Smooth muscle cell (in vitro differentiated cells): ENCODE data around the gene CDX2. TPM values are rescaled to one million over a fixed set of nuclear protein-coding genes. Genes with fewer than 3 reads are reported as not detected.
"Not testable (repeated sequence)": the region's sequence is repeated elsewhere in the genome, so short reads cannot be mapped to it uniquely, and the experiment has no call there.

Experiments used
- DNase-seq: peaks from one replicate; lab custom pipeline; 2025; ENCODE audit not compliant: unreplicated experiment; lab: John Stamatoyannopoulos, UW
- H2AFZ ChIP-seq: fragments of 200-600 bp; sonication (generic); 2 replicates; pipeline ENCODE4 v1.6.0; 2016; ENCODE audit warnings: antibody characterized with exemption, low read depth, mild to moderate bottlenecking
- H3F3A ChIP-seq: fragments of 200-600 bp; sonication (generic); 2 replicates; pipeline ENCODE4 v1.6.0; 2017; ENCODE audit warnings: antibody characterized with exemption, low read depth
- H3K27ac ChIP-seq: fragments of 200-600 bp; sonication (generic); 2 replicates; pipeline ENCODE4 v1.5.1; 2016; ENCODE audit warnings: low read depth, mild to moderate bottlenecking
- H3K27me3 ChIP-seq: fragments of 200-600 bp; sonication (generic); 2 replicates; pipeline ENCODE4 v1.6.1; 2016; ENCODE audit warnings: low read depth, mild to moderate bottlenecking
- H3K36me3 ChIP-seq: fragments of 200-600 bp; sonication (generic); 2 replicates; pipeline ENCODE4 v1.5.1; 2016; ENCODE audit warnings: low read depth
- H3K4me1 ChIP-seq: fragments of 200-600 bp; sonication (generic); 2 replicates; pipeline ENCODE4 v1.5.1; 2016; ENCODE audit warnings: low read depth
- H3K4me2 ChIP-seq: fragments of 200-600 bp; sonication (generic); 2 replicates; pipeline ENCODE4 v1.6.0; 2016; ENCODE audit warnings: mild to moderate bottlenecking
- H3K4me3 ChIP-seq: fragments of 200-600 bp; sonication (generic); 2 replicates; pipeline ENCODE4 v1.5.1; 2016; ENCODE audit warnings: mild to moderate bottlenecking
- H3K79me2 ChIP-seq: fragments of 200-600 bp; sonication (generic); 2 replicates; pipeline ENCODE4 v1.6.0; 2016; ENCODE audit warnings: low read depth, mild to moderate bottlenecking
- H3K9ac ChIP-seq: fragments of 200-600 bp; sonication (generic); 2 replicates; pipeline ENCODE4 v1.6.0; 2016; ENCODE audit warnings: low read depth
- H3K9me3 ChIP-seq: fragments of 200-600 bp; sonication (generic); replicated peaks from 2 replicates; pipeline ENCODE4 v1.5.1; 2016; ENCODE audit warnings: low read depth
- H4K20me1 ChIP-seq: fragments of 200-600 bp; sonication (generic); 2 replicates; pipeline ENCODE4 v1.6.0; 2016; ENCODE audit warnings: low read depth
- CTCF ChIP-seq: fragments of 200-600 bp; sonication (generic); IDR thresholded peaks from 2 replicates; pipeline ENCODE4 v1.5.1; 2017; ENCODE audit warnings: borderline replicate concordance, mild to moderate bottlenecking, antibody characterized with exemption; ENCODE audit not compliant: insufficient read depth, poor library complexity, severe bottlenecking
- WGBS: methylation state at CpG from one replicate; pipeline ENCODE4 v1.1.7; 2016; ENCODE audit warnings: low lambda C conversion rate; 5-methylcytosine and 5-hydroxymethylcytosine counted together
- polyA plus RNA-seq: library from polyadenylated mRNA; unstranded; fragments of >200 nt; fragmentation: Nextera tagmentation; extraction: Ambion mirVana; gene quantifications from 2 replicates; pipeline ENCODE4 v1.2.1, GENCODE V29; 2016
- total RNA-seq: library from RNA; depleted of rRNA; stranded (reverse); fragments of >200 nt; gene quantifications from 2 replicates; pipeline ENCODE4 v1.2.3, GENCODE V29; 2014

The CDX2 gene
- total and polyA plus RNA-seq, 2 experiments from 2014 or later = 0.04 to 0.31 TPM

GRCh38 chr13:27965740-27966640 lies 3.1 kb downstream of the CDX2 start:
- Histone ChIP-seq H3K9ac (no peak overlapping the region), H3K27ac (no peak overlapping the region), H3K4me1 (peaks cover 34% of the 10 kb centered on the region), H3K27me3 (peaks cover 98% of the 10 kb centered on the region), H4K20me1 (no peaks in the 10 kb centered on the region), H3K79me2 (no peaks in the 10 kb centered on the region), H3K36me3 (no peaks in the 10 kb centered on the region), H2AFZ (no peak overlapping the region), H3K9me3 (no peaks in the 10 kb centered on the region), H3K4me2 (peak overlapping the region; percentile 74), H3K4me3 (peak overlapping the region; percentile 43), H3F3A (no peaks in the 10 kb centered on the region)
- WGBS = 3% methylated on average over 45 of the region's 45 CpGs
- no peak for TF ChIP-seq CTCF
- DNase-seq = no peak

DNA sequence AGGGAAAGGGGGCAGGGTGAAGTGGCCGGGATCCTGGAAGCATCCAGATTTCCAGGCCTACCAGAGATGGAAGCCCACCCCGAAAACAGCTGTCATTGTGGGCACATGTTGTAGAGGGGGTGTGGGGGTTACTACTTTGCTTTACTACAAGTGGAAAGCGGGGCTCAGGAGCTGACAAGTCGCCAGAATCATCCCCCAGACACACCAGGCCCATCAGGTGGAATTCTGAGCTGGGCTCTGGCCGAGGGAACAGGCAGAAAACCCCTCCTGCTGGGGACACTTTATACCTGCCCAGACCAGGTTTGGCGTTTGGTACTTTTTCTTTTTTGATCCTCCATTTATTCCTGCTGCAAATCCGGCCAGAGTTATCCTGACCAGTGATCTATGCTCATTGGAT lies 3.8 kb downstream of the CDX2 start:
- peaks cover 98% of the 10 kb centered on the region for H3K27me3 ChIP-seq
- peak overlapping the region; percentile 43 for H3K4me3 ChIP-seq
- H4K20me1 ChIP-seq = no peaks in the 10 kb centered on the region
- H3K9ac ChIP-seq = no peak overlapping the region
- 59% methylated on average over 7 of the region's 7 CpGs for WGBS
- no peak overlapping the region for H3K4me2 ChIP-seq
- peaks cover 33% of the 10 kb centered on the region for H3K4me1 ChIP-seq
- H3K36me3 ChIP-seq = no peaks in the 10 kb centered on the region
- DNase-seq = no peak
- H2AFZ ChIP-seq = no peak overlapping the region
- no peaks in the 10 kb centered on the region for H3K79me2 ChIP-seq
- no peak for TF ChIP-seq CTCF
- no peak overlapping the region for H3K27ac ChIP-seq
- no peaks in the 10 kb centered on the region for H3K9me3 ChIP-seq
- H3F3A ChIP-seq = no peaks in the 10 kb centered on the region

DNA sequence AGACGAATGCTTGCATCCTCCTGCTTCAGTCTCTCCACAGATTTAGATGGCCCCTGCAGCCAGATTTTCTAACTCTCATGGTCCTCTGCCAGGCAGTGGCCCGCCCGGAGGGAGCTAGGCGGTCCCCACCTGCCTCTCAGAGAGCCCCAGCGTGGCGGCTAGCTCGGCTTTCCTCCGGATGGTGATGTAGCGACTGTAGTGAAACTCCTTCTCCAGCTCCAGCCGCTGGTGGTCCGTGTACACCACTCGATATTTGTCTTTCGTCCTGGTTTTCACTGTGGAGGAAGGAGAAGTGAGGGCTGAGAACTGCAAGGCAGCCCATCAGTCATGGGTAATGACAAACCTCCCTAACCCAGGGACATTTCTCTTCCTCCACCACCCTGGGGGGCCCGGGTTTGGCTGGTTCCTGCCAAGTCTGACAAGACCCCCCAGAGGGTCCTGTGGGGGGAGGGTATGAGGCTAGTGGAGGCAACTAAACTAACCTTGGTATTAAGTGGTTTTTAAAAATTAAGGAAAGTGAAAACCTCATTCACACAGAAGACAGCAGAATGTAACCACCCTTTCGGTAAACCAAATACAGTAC lies 4.3 kb downstream of the CDX2 start:
- Histone ChIP-seq H3K9me3 (no peaks in the 10 kb centered on the region), H4K20me1 (no peaks in the 10 kb centered on the region), H3K9ac (no peak overlapping the region), H3K27me3 (peaks cover 98% of the 10 kb centered on the region), H3K27ac (no peak overlapping the region), H3K79me2 (no peaks in the 10 kb centered on the region), H2AFZ (no peak overlapping the region), H3K4me1 (peaks cover 36% of the 10 kb centered on the region), H3F3A (no peaks in the 10 kb centered on the region), H3K36me3 (no peaks in the 10 kb centered on the region), H3K4me3 (peak overlapping the region; percentile 43), H3K4me2 (no peak overlapping the region)
- 69% methylated on average over 15 of the region's 15 CpGs for WGBS
- DNase-seq = no peak
- no peak for TF ChIP-seq CTCF

- H3K9ac ChIP-seq, H3K4me2 ChIP-seq, H3F3A ChIP-seq, H3K4me3 ChIP-seq, H3K79me2 ChIP-seq, DNase-seq, H2AFZ ChIP-seq, H3K9me3 ChIP-seq, H3K36me3 ChIP-seq, H3K27ac ChIP-seq, H4K20me1 ChIP-seq: not testable (repeated sequence)
- H3K27me3 ChIP-seq = peaks cover 98% of the 10 kb centered on the region
- 86% methylated on average over 13 of the region's 13 CpGs for WGBS
- H3K4me1 ChIP-seq = peaks cover 34% of the 10 kb centered on the region
Observed at GRCh38 chr13:27964206-27964605, 4.9 kb downstream of the CDX2 start.
